Glomerular visceral epithelial cell (primary cell): ENCODE results near the gene UCP1.
A peak's percentile ranks its signal among the peaks of the same experiment; 100 is the strongest.

ENCODE experiments used
- DNase-seq: peaks from one replicate; pipeline ENCODE4 v3.0.0-alpha.2; 2016; ENCODE audit errors: extremely low spot score

Gene UCP1, protein sequence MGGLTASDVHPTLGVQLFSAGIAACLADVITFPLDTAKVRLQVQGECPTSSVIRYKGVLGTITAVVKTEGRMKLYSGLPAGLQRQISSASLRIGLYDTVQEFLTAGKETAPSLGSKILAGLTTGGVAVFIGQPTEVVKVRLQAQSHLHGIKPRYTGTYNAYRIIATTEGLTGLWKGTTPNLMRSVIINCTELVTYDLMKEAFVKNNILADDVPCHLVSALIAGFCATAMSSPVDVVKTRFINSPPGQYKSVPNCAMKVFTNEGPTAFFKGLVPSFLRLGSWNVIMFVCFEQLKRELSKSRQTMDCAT

GRCh38 chr4:140568507-140569306 is at the start of gene UCP1:
UCP1 (minus strand) TSS chr4:140568961; CDS start chr4:140568729, 232 bp downstream.
- DNase-seq: peak; percentile 18

DNA sequence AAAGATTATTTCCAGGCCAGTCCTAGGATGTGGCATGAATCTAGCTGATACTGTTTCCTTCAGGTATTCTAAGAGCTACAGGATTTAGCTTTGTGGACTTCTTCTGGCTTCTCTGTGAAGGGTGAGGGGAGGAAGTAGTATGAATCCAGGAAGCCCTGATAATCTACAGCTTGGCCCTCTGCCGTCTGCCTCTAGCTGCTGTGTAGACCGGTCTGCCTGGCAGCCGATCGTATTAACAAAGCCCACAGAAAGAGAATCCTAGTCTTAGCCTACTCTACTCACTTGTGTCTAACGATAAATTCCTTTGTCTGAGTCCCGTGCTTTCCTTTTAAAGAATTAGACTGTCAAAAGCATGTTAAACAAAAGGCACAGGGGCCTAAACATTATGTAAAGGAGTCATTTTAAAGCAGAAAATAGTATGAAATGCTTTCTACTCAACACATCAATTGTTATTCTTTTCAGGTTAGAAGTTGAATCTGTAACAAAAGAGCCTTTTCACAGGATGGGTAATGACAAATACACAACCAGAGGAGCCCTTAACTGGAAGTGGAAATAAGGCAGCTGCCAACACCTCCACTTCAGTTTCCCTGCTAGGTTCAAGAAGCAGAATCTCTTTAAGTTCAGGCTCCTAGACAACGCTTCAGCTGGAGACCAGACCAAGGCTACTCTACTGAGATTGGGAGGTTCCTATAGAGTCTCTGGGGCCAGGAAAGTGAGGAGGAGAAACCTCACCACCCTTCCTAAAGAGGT is 48.9 kb upstream of the UCP1 start:
- DNase-seq: no peak

DNA sequence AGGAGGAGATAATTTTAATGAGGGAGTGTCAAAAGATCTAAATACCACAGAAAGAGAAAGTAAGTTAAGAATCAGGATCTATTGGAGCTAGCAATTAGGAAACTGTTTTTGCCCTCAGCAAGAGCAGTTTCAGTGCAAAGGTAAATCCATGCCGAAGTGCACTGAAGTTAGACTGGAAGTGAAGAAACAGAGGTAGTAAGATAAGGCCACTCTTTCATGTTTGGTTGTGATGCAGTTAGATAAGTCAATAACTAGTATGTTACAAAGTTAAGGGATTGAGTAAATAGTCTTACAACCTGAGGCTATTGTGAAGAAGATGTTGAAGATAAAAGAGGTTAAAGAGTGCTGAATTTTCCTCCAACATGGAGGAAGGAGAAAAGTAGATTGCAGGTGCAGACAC is 46.7 kb upstream of the UCP1 start:
- DNase-seq: no peak

GRCh38 chr4:140612357-140612756 is 43.6 kb upstream of the UCP1 start:
- DNase-seq: no peak

- DNase-seq: no peak
Observed at GRCh38 chr4:140611854-140612253, 43.1 kb upstream of the UCP1 start.

GRCh38 chr4:140609548-140610425 is 41.0 kb upstream of the UCP1 start:
- DNase-seq: peak; percentile 59

- no peak for DNase-seq
Observed at GRCh38 chr4:140607852-140608251, 39.1 kb upstream of the UCP1 start.

DNA sequence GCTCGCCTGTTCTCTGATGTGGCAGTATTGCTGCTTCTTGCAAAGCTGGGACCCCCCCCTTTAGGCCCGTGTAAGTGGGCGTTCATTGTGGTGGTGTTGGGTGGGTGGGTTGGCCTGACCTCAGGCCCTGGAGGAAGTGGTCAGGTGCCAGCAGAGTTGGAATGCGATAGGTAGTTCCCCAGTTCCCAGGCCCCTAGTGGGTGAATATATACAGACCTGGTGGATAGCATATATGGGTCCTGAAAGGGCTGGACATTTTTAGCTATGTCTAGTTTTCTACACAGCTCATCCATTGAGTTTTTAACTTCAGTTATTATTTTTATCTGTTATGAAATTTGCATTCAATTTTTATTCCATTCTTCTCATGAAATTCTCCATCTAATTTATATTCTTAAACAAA is 35.8 kb upstream of the UCP1 start:
- DNase-seq: no peak

DNA sequence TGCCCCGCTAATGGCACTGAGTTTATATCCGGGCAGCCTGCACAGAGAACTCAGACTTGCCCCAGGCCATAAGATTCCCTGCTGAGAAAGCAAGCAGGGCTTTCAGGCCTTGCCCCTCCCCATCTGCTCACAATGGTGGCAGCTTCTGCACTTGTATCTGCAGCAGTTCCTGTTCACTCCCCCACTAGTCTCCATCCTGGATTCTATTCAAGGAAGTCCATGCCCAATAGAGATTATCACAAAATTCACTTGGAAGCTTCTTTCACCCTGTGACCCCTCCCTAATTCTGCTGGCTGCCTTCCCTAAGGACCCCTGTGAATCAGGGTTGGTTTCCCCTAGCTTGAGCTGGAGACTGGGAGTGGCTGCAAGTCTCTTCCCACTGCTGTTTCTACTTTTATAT is 34.5 kb upstream of the UCP1 start:
- no peak for DNase-seq

DNA sequence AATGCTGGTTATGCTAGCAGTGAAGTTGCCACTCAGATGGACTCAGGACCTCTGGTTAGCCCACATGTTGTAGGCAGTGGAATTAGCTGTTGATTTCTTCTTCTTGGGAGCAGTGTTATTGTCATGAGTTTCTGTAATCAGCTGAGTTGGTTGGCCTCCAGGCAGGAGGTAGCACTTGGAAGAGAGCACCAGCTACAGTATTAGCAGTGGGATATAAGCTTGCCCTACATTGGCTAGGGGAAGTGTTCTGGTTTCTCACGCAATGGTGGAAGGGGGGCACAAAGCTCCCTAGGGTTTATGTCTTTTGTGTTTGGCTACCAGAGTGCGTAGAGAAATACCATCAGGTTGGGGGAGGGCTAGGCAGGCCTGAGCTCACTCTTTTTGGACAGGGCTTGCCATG is 34.0 kb upstream of the UCP1 start:
- DNase-seq: no peak

- DNase-seq: no peak
Observed at GRCh38 chr4:140600408-140600807, 31.6 kb upstream of the UCP1 start.

- peak; percentile 20 for DNase-seq
Observed at GRCh38 chr4:140595065-140595464, 26.3 kb upstream of the UCP1 start.

GRCh38 chr4:140584439-140584838 is 15.7 kb upstream of the UCP1 start:
- DNase-seq: no peak

- DNase-seq: no peak
Observed at GRCh38 chr4:140581078-140581477, 12.3 kb upstream of the UCP1 start.

- no peak for DNase-seq
Observed at GRCh38 chr4:140579278-140579677, 10.5 kb upstream of the UCP1 start.

DNA sequence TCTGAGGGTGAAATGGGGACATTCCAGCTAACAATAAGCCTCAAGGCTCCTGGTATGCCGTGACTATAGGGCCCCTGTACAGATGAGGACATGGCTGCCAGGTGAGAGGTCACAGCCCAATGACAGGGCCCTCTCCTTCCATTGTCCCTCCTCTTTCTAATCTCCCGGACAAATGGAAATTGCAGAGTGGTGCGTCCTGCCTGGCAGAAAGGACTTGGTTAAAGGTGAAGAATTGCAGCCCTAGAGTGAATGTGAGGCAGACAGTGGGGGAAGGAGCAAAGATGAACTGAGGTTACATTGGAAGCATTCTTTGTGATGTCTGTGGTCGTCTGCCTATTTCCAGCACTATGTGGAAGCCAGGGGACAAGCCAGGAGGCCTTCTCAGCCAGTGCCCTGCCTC is 6.7 kb upstream of the UCP1 start:
- DNase-seq: no peak

- DNase-seq: no peak
Observed at GRCh38 chr4:140571620-140572019, 2.9 kb upstream of the UCP1 start.

DNA sequence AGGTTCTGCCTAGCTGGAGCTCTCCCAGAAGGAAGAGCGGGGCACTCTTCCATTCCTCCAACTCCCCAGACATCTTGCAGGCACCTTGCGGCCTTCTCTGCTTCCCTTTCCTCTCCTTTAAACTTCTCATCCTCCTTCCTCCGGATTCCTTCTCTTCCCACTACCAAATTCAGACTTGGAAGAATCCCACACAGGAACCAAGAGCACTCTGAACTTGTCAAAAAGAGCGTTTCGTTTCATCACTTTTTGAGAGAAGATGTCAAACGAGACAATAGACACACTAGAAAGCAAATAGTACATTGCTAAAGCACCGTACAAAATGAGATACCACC is 512 bp upstream of the UCP1 start:
- DNase-seq: no peak

GRCh38 chr4:140559696-140560095 is 9.1 kb downstream of the UCP1 start:
- no peak for DNase-seq

- DNase-seq: no peak
Observed at GRCh38 chr4:140557831-140558435, 10.8 kb downstream of the UCP1 start.

DNA sequence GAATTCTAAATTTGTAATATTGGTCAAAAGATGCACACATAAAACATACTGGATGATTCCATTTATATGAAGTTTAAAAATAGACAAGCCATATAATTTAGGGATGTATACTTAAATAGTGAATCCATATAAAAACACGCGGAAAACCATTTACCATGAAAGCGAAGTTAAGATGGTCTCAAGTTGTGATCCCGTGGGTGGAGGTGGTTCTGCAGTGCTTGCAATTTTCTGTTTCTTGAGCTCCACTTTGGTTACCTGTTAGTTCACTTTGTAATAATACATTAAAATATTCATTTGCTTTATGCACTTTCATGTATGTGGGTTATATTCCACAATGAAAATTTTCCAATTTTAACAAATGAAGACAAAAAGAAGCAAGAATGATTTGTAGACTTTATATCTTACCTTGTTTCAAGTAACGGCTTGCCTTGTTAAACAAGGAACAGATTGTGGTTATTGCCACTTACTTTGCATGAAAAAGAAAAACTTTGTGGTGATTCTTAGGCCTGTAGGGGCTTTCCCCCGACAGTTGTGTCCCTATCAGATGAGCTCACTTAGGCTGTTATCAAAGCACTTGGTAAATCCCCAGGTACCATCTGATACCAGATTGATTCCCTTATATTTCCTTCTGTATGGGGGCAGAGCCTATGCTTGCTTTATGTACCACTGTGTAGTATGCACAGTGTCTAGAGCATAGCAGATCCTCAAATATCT is 12.2 kb downstream of the UCP1 start:
- no peak for DNase-seq
